PC-9 (cell line): ENCODE measurements around the gene C13orf42. TPM values are rescaled to one million over a fixed set of nuclear protein-coding genes. Genes with fewer than 3 reads are reported as not detected.

Experiments used
- BruUV-seq: library from RNA; stranded (reverse); fragments of 400-500 nt; replicated peaks from 2 replicates; lab custom pipeline; 2021; lab: Mats Ljungman, UMichigan
- CTCF ChIA-PET: fragments of 300-600 bp; sonication (Branson Sonifier 250); formaldehyde crosslinking; loops from one replicate; lab custom pipeline; 2022; ENCODE audit warnings: antibody characterized with exemption; lab: Charles Lee
- POLR2A ChIA-PET: fragments of 300-600 bp; sonication (Branson Sonifier 250); formaldehyde crosslinking; loops from one replicate; lab custom pipeline; 2022; ENCODE audit warnings: antibody characterized with exemption; ENCODE audit not compliant: unreplicated experiment; lab: Charles Lee
- DNase-seq, 2 experiments: peaks; one replicate each; pipeline versions ENCODE4 v3.0.0 to v3.0.0-alpha.2; 2015 to 2022; ENCODE audit warnings: mixed read lengths in 1 of 2
- H2AFZ ChIP-seq: fragments of 200-600 bp; sonication (generic); 2 replicates; pipeline ENCODE4 v1.8.1; 2017; ENCODE audit warnings: antibody characterized with exemption
- H3F3A ChIP-seq: fragments of 200-600 bp; sonication (generic); 2 replicates; pipeline ENCODE4 v1.8.1; 2017; ENCODE audit warnings: antibody characterized with exemption, mild to moderate bottlenecking, low read depth; ENCODE audit not compliant: insufficient read depth
- H3K27ac ChIP-seq: fragments of 200-600 bp; sonication (generic); 2 replicates; pipeline ENCODE4 v1.6.1; 2016; ENCODE audit warnings: mixed run types
- H3K27me3 ChIP-seq: fragments of 200-600 bp; sonication (generic); 2 replicates; pipeline ENCODE4 v1.6.1; 2016; ENCODE audit warnings: low read depth, mixed run types; ENCODE audit not compliant: insufficient read depth
- H3K36me3 ChIP-seq: fragments of 200-600 bp; sonication (generic); 2 replicates; pipeline ENCODE4 v1.6.1; 2016; ENCODE audit warnings: low read depth, mixed run types
- H3K4me1 ChIP-seq: fragments of 200-600 bp; sonication (generic); replicated peaks from 2 replicates; pipeline ENCODE4 v1.6.1; 2016; ENCODE audit warnings: mixed run types; ENCODE audit not compliant: insufficient read depth
- H3K4me2 ChIP-seq: fragments of 200-600 bp; sonication (generic); 2 replicates; pipeline ENCODE4 v1.6.1; 2017; ENCODE audit warnings: mixed run types
- H3K4me3 ChIP-seq: fragments of 200-600 bp; sonication (generic); 2 replicates; pipeline ENCODE4 v1.6.1; 2016; ENCODE audit warnings: mixed run types
- H3K79me2 ChIP-seq: fragments of 200-600 bp; sonication (generic); 2 replicates; pipeline ENCODE4 v1.6.1; 2017; ENCODE audit warnings: low read depth, mixed run types
- H3K9me2 ChIP-seq: fragments of 200-600 bp; sonication (generic); 2 replicates; pipeline ENCODE4 v1.8.1; 2017; ENCODE audit warnings: mild to moderate bottlenecking; ENCODE audit not compliant: insufficient read depth
- H3K9me3 ChIP-seq: fragments of 200-600 bp; sonication (generic); 2 replicates; pipeline ENCODE4 v1.8.1; 2016; ENCODE audit warnings: low read depth; ENCODE audit not compliant: insufficient read depth
- H4K20me1 ChIP-seq: fragments of 200-600 bp; sonication (generic); 2 replicates; pipeline ENCODE4 v1.8.1; 2017; ENCODE audit not compliant: insufficient read depth
- CTCF ChIP-seq: fragments of 200-600 bp; sonication (generic); conservative IDR thresholded peaks from 2 replicates; pipeline ENCODE4 v1.6.1; 2017; ENCODE audit warnings: mixed run types, antibody characterized with exemption, mild to moderate bottlenecking, moderate library complexity
- EZH2 ChIP-seq: fragments of 200-600 bp; sonication (generic); IDR thresholded peaks from 2 replicates; pipeline ENCODE4 v1.8.0; 2017; ENCODE audit warnings: antibody characterized with exemption, low read depth
- intact Hi-C: fragments of 100-400 bp; cut with micrococcal nuclease; formaldehyde crosslinking; loops from one replicate; pipeline ENCODE4 v1.10.0; 2022; ENCODE audit not compliant: unreplicated experiment
- total RNA-seq: library from RNA; stranded (reverse); gene quantifications from 2 replicates; pipeline ENCODE4 v1.2.3, GENCODE V29; 2021

The C13orf42 gene
- total RNA-seq, 1 experiment from 2014 or later, result not detected

GRCh38 chr13:51058461-51059167, 52.5 kb downstream of the C13orf42 start:
- no peaks in the 10 kb centered on the region for H3K36me3 ChIP-seq
- POLR2A ChIA-PET, result interaction anchor here (0.7 kb wide), 1 partner anchor 250 kb away, joined by 8 read pairs; no protein-coding TSS in a partner anchor
- no peaks in the 10 kb centered on the region for H3F3A ChIP-seq
- H3K4me3 ChIP-seq, result no peak overlapping the region
- H3K79me2 ChIP-seq, result no peaks in the 10 kb centered on the region
- H3K27me3 ChIP-seq, result no peaks in the 10 kb centered on the region
- no peaks in the 10 kb centered on the region for H3K9me3 ChIP-seq
- H2AFZ ChIP-seq, result no peak overlapping the region
- no peaks in the 10 kb centered on the region for H4K20me1 ChIP-seq
- no peak for TF ChIP-seq EZH2
- TF ChIP-seq CTCF, result no peak
- no peak overlapping the region for H3K4me2 ChIP-seq
- CTCF ChIA-PET, result interaction anchor here (0.5 to 0.7 kb wide), 2 partner anchors 751 to 1751 kb away, joined by 3 to 7 read pairs; no protein-coding TSS in a partner anchor
- no peak overlapping the region for H3K27ac ChIP-seq
- no TSS peak for BruUV-seq
- intact Hi-C loops, result no loop called here
- no peaks in the 10 kb centered on the region for H3K9me2 ChIP-seq
- no peak for DNase-seq
- H3K4me1 ChIP-seq, result no peaks in the 10 kb centered on the region

GRCh38 chr13:51057906-51058305, 53.2 kb downstream of the C13orf42 start:
- no peaks in the 10 kb centered on the region for H3F3A ChIP-seq
- DNase-seq, result no peak
- H3K36me3 ChIP-seq, result no peaks in the 10 kb centered on the region
- H3K9me3 ChIP-seq, result no peaks in the 10 kb centered on the region
- no peak overlapping the region for H3K4me3 ChIP-seq
- H3K27ac ChIP-seq, result no peak overlapping the region
- H4K20me1 ChIP-seq, result no peaks in the 10 kb centered on the region
- no peaks in the 10 kb centered on the region for H3K27me3 ChIP-seq
- POLR2A ChIA-PET, result interaction anchor here (0.6 to 0.7 kb wide), 2 partner anchors 58 to 251 kb away, joined by 8 read pairs; no protein-coding TSS in a partner anchor
- intact Hi-C loops, result no loop called here
- no peak for TF ChIP-seq CTCF
- no peak for TF ChIP-seq EZH2
- H2AFZ ChIP-seq, result no peak overlapping the region
- BruUV-seq, result no TSS peak
- CTCF ChIA-PET, result interaction anchor here (0.7 kb wide), 1 partner anchor 1750 kb away, joined by 7 read pairs; no protein-coding TSS in a partner anchor
- no peak overlapping the region for H3K4me2 ChIP-seq
- no peaks in the 10 kb centered on the region for H3K79me2 ChIP-seq
- no peaks in the 10 kb centered on the region for H3K9me2 ChIP-seq
- no peaks in the 10 kb centered on the region for H3K4me1 ChIP-seq

GRCh38 chr13:51057001-51057400, 54.1 kb downstream of the C13orf42 start:
- Histone ChIP-seq H3K27ac (no peak overlapping the region), H3K27me3 (no peaks in the 10 kb centered on the region), H4K20me1 (no peaks in the 10 kb centered on the region), H3K9me2 (no peaks in the 10 kb centered on the region), H3K36me3 (no peaks in the 10 kb centered on the region), H2AFZ (no peak overlapping the region), H3K9me3 (no peaks in the 10 kb centered on the region), H3K79me2 (no peaks in the 10 kb centered on the region), H3F3A (no peaks in the 10 kb centered on the region), H3K4me2 (no peak overlapping the region), H3K4me1 (no peaks in the 10 kb centered on the region), H3K4me3 (no peak overlapping the region)
- intact Hi-C loops, result no loop called here
- no peak for DNase-seq
- no TSS peak for BruUV-seq
- POLR2A ChIA-PET, result no interaction called here
- TF ChIP-seq EZH2, result no peak
- TF ChIP-seq CTCF, result no peak
- CTCF ChIA-PET, result no interaction called here
